IMR-90 (cell line): ENCODE measurements around the gene MS4A12. TPM values are rescaled to one million over a fixed set of nuclear protein-coding genes. Genes with fewer than 3 reads are reported as not detected.

Experiments
- ATAC-seq: fragments of 200-7000 bp; cut with Tn5 transposase; 2 replicates; pipeline ENCODE4 v1.9.1; 2020; ENCODE audit warnings: low read depth, mild to moderate bottlenecking, moderate library complexity
- Bru-seq: library from RNA; stranded (reverse); fragments of 400-500 nt; gene quantifications from one replicate; lab custom pipeline; 2021; lab: Mats Ljungman, UMichigan
- BruChase-seq, 2 experiments: library from RNA; stranded (reverse); fragments of 400-500 nt; gene quantifications; one replicate each; lab custom pipeline; 2021; lab: Mats Ljungman, UMichigan
- BruUV-seq: library from RNA; stranded (reverse); fragments of 400-500 nt; replicated peaks from 2 replicates; lab custom pipeline; 2021; lab: Mats Ljungman, UMichigan
- CTCF ChIA-PET: fragments of 300-600 bp; formaldehyde crosslinking; extraction: SDS; loops from one replicate; lab custom pipeline; 2021; ENCODE audit warnings: antibody characterized with exemption; lab: Yijun Ruan, JAX
- POLR2A ChIA-PET: fragments of 300-600 bp; sonication (Branson Sonifier 250); formaldehyde crosslinking; loops from one replicate; lab custom pipeline; 2022; ENCODE audit warnings: antibody characterized with exemption; ENCODE audit not compliant: unreplicated experiment; lab: Charles Lee
- DNase-seq: peaks from one replicate; pipeline ENCODE4 v3.0.0; 2013
- H2AFZ ChIP-seq: replicated peaks from 2 replicates; pipeline ENCODE3; 2013; ENCODE audit warnings: low read length, mild to moderate bottlenecking; ENCODE audit not compliant: poor library complexity
- H2AK5ac ChIP-seq: 2 replicates; pipeline ENCODE4 v1.6.1; 2013; ENCODE audit warnings: low read depth, low read length, inconsistent platforms
- H2AK9ac ChIP-seq: replicated peaks from 2 replicates; pipeline ENCODE3; 2013; ENCODE audit warnings: mild to moderate bottlenecking, low read depth, low read length, moderate library complexity; ENCODE audit not compliant: poor library complexity
- H2BK120ac ChIP-seq: 2 replicates; pipeline ENCODE4 v1.6.1; 2013; ENCODE audit warnings: low read depth, low read length, inconsistent platforms
- H2BK15ac ChIP-seq: 3 replicates; pipeline ENCODE4 v1.6.1; 2013; ENCODE audit warnings: low read depth, low read length, inconsistent platforms
- H2BK20ac ChIP-seq: 2 replicates; pipeline ENCODE4 v1.6.1; 2013; ENCODE audit warnings: low read depth, mild to moderate bottlenecking, inconsistent platforms, low read length, moderate library complexity
- H2BK5ac ChIP-seq: 2 replicates; pipeline ENCODE4 v1.6.1; 2013; ENCODE audit warnings: mild to moderate bottlenecking, low read depth, low read length, inconsistent platforms; ENCODE audit not compliant: poor library complexity, severe bottlenecking
- H3K14ac ChIP-seq: replicated peaks from 2 replicates; pipeline ENCODE4 v1.6.1; 2013; ENCODE audit warnings: low read depth, low read length, inconsistent platforms
- H3K18ac ChIP-seq: 2 replicates; pipeline ENCODE4 v1.6.1; 2013; ENCODE audit warnings: low read depth, low read length, control low read depth
- H3K23ac ChIP-seq: 2 replicates; pipeline ENCODE4 v1.6.1; 2013; ENCODE audit warnings: low read depth, low read length, inconsistent platforms
- H3K27ac ChIP-seq: 2 replicates; pipeline ENCODE4 v1.5.1; 2013; ENCODE audit warnings: mild to moderate bottlenecking, control low read depth, low read length; ENCODE audit not compliant: insufficient read depth
- H3K27me3 ChIP-seq: 2 replicates; pipeline ENCODE4 v1.6.1; 2013; ENCODE audit warnings: low read length; ENCODE audit not compliant: control insufficient read depth, insufficient read depth
- H3K36me3 ChIP-seq: 2 replicates; pipeline ENCODE4 v1.6.1; 2013; ENCODE audit warnings: low read length, mixed read lengths; ENCODE audit not compliant: control insufficient read depth, insufficient read depth
- H3K4ac ChIP-seq: 2 replicates; pipeline ENCODE4 v1.6.1; 2013; ENCODE audit warnings: low read depth, low read length, inconsistent platforms
- H3K4me1 ChIP-seq: 2 replicates; pipeline ENCODE4 v1.6.1; 2013; ENCODE audit warnings: low read length, mixed read lengths; ENCODE audit not compliant: control insufficient read depth, insufficient read depth
- H3K4me2 ChIP-seq: 2 replicates; pipeline ENCODE4 v1.6.1; 2013; ENCODE audit warnings: low read depth, mild to moderate bottlenecking, control low read depth, low read length, moderate library complexity
- H3K4me3 ChIP-seq: 2 replicates; pipeline ENCODE4 v1.5.1; 2013; ENCODE audit warnings: low read depth, mild to moderate bottlenecking, control low read depth, low read length, moderate library complexity; ENCODE audit not compliant: insufficient read depth
- H3K56ac ChIP-seq: 2 replicates; pipeline ENCODE4 v1.6.1; 2013; ENCODE audit warnings: low read length, inconsistent platforms; ENCODE audit not compliant: insufficient read depth; ENCODE audit errors: extremely low read depth
- H3K79me1 ChIP-seq, 2 experiments: 2 replicates each; pipeline ENCODE4 v1.6.1; 2013; ENCODE audit warnings: low read length in 2 of 2, inconsistent platforms in 1 of 2, low read depth in 1 of 2
- H3K9ac ChIP-seq: 2 replicates; pipeline ENCODE4 v1.6.1; 2013; ENCODE audit warnings: low read depth, low read length, control low read depth
- H3K9me1 ChIP-seq: 2 replicates; pipeline ENCODE4 v1.6.1; 2013; ENCODE audit warnings: low read length, inconsistent platforms; ENCODE audit not compliant: insufficient read depth
- H3K9me3 ChIP-seq: 2 replicates; pipeline ENCODE4 v1.6.1; 2013; ENCODE audit warnings: low read length; ENCODE audit not compliant: control insufficient read depth, insufficient read depth
- H4K20me1 ChIP-seq: 2 replicates; pipeline ENCODE4 v1.6.1; 2013; ENCODE audit warnings: low read length, inconsistent platforms; ENCODE audit not compliant: insufficient read depth
- H4K5ac ChIP-seq: 2 replicates; pipeline ENCODE4 v1.6.1; 2013; ENCODE audit warnings: mild to moderate bottlenecking, low read depth, low read length, control low read depth
- H4K8ac ChIP-seq, 2 experiments: 2 replicates each; pipeline ENCODE4 v1.6.1; 2013; ENCODE audit warnings: low read depth in 2 of 2, low read length in 2 of 2, control low read depth in 1 of 2, inconsistent platforms in 1 of 2
- H4K91ac ChIP-seq: 2 replicates; pipeline ENCODE4 v1.6.1; 2013; ENCODE audit warnings: low read depth, low read length, inconsistent platforms; ENCODE audit not compliant: insufficient read depth
- BHLHE40 ChIP-seq: fragments of 150-350 bp; IDR thresholded peaks from 2 replicates; pipeline ENCODE4 v1.6.1; 2016; ENCODE audit warnings: mild to moderate bottlenecking, low read depth, low read length
- CEBPB ChIP-seq: IDR thresholded peaks from 2 replicates; pipeline ENCODE4 v1.6.1; 2012; ENCODE audit warnings: low read depth, low read length, improper control_type of control experiment
- ELK1 ChIP-seq: fragments of 150-350 bp; IDR thresholded peaks from 2 replicates; pipeline ENCODE4 v1.6.1; 2016; ENCODE audit warnings: low read depth, mild to moderate bottlenecking, low read length, moderate library complexity, borderline replicate concordance
- FOS ChIP-seq: fragments of 150-350 bp; IDR thresholded peaks from 2 replicates; pipeline ENCODE4 v1.6.1; 2016; ENCODE audit warnings: low read depth, low read length
- MAFK ChIP-seq: IDR thresholded peaks from 2 replicates; pipeline ENCODE4 v1.6.1; 2012; ENCODE audit warnings: low read depth, low read length, improper control_type of control experiment
- MXI1 ChIP-seq: IDR thresholded peaks from 2 replicates; pipeline ENCODE4 v1.6.1; 2012; ENCODE audit warnings: low read depth, mild to moderate bottlenecking, low read length, moderate library complexity, borderline replicate concordance
- RFX5 ChIP-seq: IDR thresholded peaks from 2 replicates; pipeline ENCODE4 v1.8.0; 2012; ENCODE audit warnings: low read depth, mild to moderate bottlenecking, low read length, moderate library complexity
- WGBS, 2 experiments: methylation state at CpG; one replicate each; pipeline versions ENCODE4 v1.1.5 to v1.1.7; 2013; ENCODE audit warnings: missing lambda C conversion rate in 2 of 2; ENCODE audit not compliant: insufficient read length in 1 of 2; ENCODE audit errors: extremely low coverage in 2 of 2; 5-methylcytosine and 5-hydroxymethylcytosine counted together
- dilution Hi-C: fragments of 300-500 bp; cut with HindIII; formaldehyde crosslinking; loops from one replicate; pipeline ENCODE4 v1.14.3; 2018; ENCODE audit warnings: low sequenced_read_pairs; ENCODE audit not compliant: unreplicated experiment
- in situ Hi-C: fragments of 300-500 bp; cut with MboI; formaldehyde crosslinking; loops from 3 replicates; pipeline ENCODE4 v1.14.3; 2019; ENCODE audit warnings: low sequenced_read_pairs, inconsistent platforms, mixed read lengths
- intact Hi-C: fragments of 100-400 bp; cut with micrococcal nuclease; formaldehyde crosslinking; loops from 2 replicates; pipeline ENCODE4 v1.10.0; 2022
- long read RNA-seq: library from polyadenylated mRNA; unstranded; transcript quantifications from one replicate; pipeline ENCODE4 v2.0.0, GENCODE V29; 2021; ENCODE audit not compliant: unreplicated experiment
- polyA plus RNA-seq, 3 experiments: library from polyadenylated mRNA; depleted of rRNA; stranded (reverse); fragments of >200 nt; gene quantifications; 2 replicates each; pipeline ENCODE4 v1.2.3, GENCODE V29; 2012; ENCODE audit warnings: low replicate concordance in 1 of 3
- total RNA-seq: library from RNA; depleted of rRNA; stranded (reverse); fragments of >200 nt; gene quantifications from 2 replicates; pipeline ENCODE4 v1.2.3, GENCODE V29; 2012; rRNA removed
- TF ChIP-seq, protein P1 (sequence below): conservative IDR thresholded peaks from 2 replicates; pipeline ENCODE4 v1.5.1; 2012; ENCODE audit warnings: mild to moderate bottlenecking, low read depth, low read length, improper control_type of control experiment

The MS4A12 gene, protein sequence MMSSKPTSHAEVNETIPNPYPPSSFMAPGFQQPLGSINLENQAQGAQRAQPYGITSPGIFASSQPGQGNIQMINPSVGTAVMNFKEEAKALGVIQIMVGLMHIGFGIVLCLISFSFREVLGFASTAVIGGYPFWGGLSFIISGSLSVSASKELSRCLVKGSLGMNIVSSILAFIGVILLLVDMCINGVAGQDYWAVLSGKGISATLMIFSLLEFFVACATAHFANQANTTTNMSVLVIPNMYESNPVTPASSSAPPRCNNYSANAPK
- total RNA-seq (not detected in 2 replicates), polyA plus RNA-seq (2012; rRNA removed) (not detected in 2 replicates), Bru-seq, nascent RNA (not detected), BruChase-seq, experiment 1, labeled RNA remaining after a 6-hour chase (not detected), BruChase-seq, experiment 2, labeled RNA remaining after a 2-hour chase (not detected)
- polyA plus RNA-seq (2012; cell fraction: cytosol; rRNA removed), result not detected in 2 replicates
- not detected in 2 replicates for polyA plus RNA-seq (2012; cell fraction: nucleus; rRNA removed; ENCODE audit: low replicate concordance)
- long read RNA-seq, result 0 reads

DNA sequence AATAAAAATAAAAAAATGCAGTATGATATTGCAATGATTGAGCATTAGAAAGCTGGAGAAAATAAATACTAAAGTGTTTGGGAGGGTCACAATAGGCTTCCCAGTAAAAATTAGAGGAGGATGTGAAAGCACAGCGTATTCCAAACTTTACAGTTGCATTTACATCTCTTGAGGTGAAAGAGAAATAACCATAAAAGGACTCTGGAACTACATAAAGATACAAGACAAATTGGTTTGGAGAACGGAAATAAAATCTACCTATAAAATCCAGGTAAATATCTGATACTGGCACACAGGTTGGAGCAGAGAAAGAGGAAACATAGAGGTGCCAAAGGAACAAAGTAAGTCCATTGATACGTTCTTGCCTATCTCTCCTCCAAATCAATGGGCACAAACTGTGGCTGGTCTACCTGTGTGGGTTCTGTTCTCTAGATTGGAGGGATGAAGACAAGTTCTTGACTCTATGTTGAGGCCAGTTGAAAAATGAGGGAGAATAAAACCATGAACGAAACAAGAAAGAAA is at the start of gene MS4A12:
MS4A12 (plus strand) TSS at position 291 of the 522 bp plus-strand sequence. CDS start 4,541 bp downstream, outside the sequence.
- in situ Hi-C loops, result no loop called here
- BruUV-seq, result no TSS peak
- no peak for TF ChIP-seq CEBPB
- TF ChIP-seq, protein P1, sequence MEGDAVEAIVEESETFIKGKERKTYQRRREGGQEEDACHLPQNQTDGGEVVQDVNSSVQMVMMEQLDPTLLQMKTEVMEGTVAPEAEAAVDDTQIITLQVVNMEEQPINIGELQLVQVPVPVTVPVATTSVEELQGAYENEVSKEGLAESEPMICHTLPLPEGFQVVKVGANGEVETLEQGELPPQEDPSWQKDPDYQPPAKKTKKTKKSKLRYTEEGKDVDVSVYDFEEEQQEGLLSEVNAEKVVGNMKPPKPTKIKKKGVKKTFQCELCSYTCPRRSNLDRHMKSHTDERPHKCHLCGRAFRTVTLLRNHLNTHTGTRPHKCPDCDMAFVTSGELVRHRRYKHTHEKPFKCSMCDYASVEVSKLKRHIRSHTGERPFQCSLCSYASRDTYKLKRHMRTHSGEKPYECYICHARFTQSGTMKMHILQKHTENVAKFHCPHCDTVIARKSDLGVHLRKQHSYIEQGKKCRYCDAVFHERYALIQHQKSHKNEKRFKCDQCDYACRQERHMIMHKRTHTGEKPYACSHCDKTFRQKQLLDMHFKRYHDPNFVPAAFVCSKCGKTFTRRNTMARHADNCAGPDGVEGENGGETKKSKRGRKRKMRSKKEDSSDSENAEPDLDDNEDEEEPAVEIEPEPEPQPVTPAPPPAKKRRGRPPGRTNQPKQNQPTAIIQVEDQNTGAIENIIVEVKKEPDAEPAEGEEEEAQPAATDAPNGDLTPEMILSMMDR, result no peak
- TF ChIP-seq BHLHE40, result no peak
- TF ChIP-seq MAFK, result no peak
- TF ChIP-seq ELK1, result no peak
- TF ChIP-seq MXI1, result no peak
- no peak for TF ChIP-seq RFX5
- no peak for TF ChIP-seq FOS

More for the DNA sequence above, at the start of gene MS4A12:
- H3K9me1 ChIP-seq, result no peaks in the 10 kb centered on the region
- H3K9ac ChIP-seq, result no peak within 1 kb of the TSS
- H4K5ac ChIP-seq, result no peak within 1 kb of the TSS
- CTCF ChIA-PET, result no interaction called here
- H3K4ac ChIP-seq, result no peak within 1 kb of the TSS
- ATAC-seq, result no peak
- no peak within 1 kb of the TSS for H3K4me3 ChIP-seq
- no peak within 1 kb of the TSS for H3K56ac ChIP-seq
- no peak for DNase-seq
- H2BK15ac ChIP-seq, result no peak within 1 kb of the TSS
- no peak within 1 kb of the TSS for H3K4me2 ChIP-seq
- intact Hi-C loops (no loop called here), dilution Hi-C loops (no loop called here)
- no peak within 1 kb of the TSS for H3K18ac ChIP-seq
- no peak within 1 kb of the TSS for H2BK120ac ChIP-seq
- no peak within 1 kb of the TSS for H4K8ac ChIP-seq
- H3K27ac ChIP-seq, result no peak within 1 kb of the TSS
- no peaks in the 10 kb centered on the region for H3K4me1 ChIP-seq
- no peaks in the 10 kb centered on the region for H3K79me1 ChIP-seq
- no peak within 1 kb of the TSS for H2BK20ac ChIP-seq
- no peak within 1 kb of the TSS for H2BK5ac ChIP-seq
- H3K27me3 ChIP-seq, result no peaks in the 10 kb centered on the region
- no peak within 1 kb of the TSS for H4K91ac ChIP-seq
- H2AK9ac ChIP-seq, result no peak within 1 kb of the TSS
- H3K14ac ChIP-seq, result no peak within 1 kb of the TSS
- H3K36me3 ChIP-seq, result no peaks in the 10 kb centered on the region
- no CpG with 5 or more reads among the region's 4 CpGs for WGBS, 2 experiments
- no peak within 1 kb of the TSS for H3K23ac ChIP-seq
- H3K9me3 ChIP-seq, result 0 out of 2 replicates have a peak, but pooled peaks cover 2% of the 10 kb centered on the region
- no peaks in the 10 kb centered on the region for H4K20me1 ChIP-seq
- no peak within 1 kb of the TSS for H2AFZ ChIP-seq
- no peak within 1 kb of the TSS for H2AK5ac ChIP-seq
- POLR2A ChIA-PET, result no interaction called here
